Keratinocyte (primary cell): Measurements from ENCODE around the gene KIF1B. TPM values are rescaled to one million over a fixed set of nuclear protein-coding genes. Genes with fewer than 3 reads are reported as not detected.

Experiments
- DNase-seq: peaks from one replicate; pipeline ENCODE4 v3.0.0-alpha.2; 2011; ENCODE audit warnings: low read depth, missing footprints, low spot score
- FAIRE-seq: peaks from 2 replicates; lab custom pipeline; 2011; peaks lifted over from hg19 to GRCh38; lab: Jason Lieb, UNC
- H2AFZ ChIP-seq: 2 replicates; pipeline ENCODE4 v1.6.0; 2012; ENCODE audit warnings: low read length, control low read depth, inconsistent platforms; ENCODE audit not compliant: control insufficient read depth
- H3K27ac ChIP-seq: 2 replicates; pipeline ENCODE4 v1.5.1; 2011; ENCODE audit warnings: low read length; ENCODE audit not compliant: control insufficient read depth, insufficient read depth
- H3K27me3 ChIP-seq: 3 replicates; pipeline ENCODE4 v1.6.0; 2011; ENCODE audit warnings: low read length; ENCODE audit not compliant: control insufficient read depth, insufficient read depth; ENCODE audit errors: extremely low read depth
- H3K36me3 ChIP-seq, 2 experiments: 2 replicates in 1 of 2; 3 replicates in 1 of 2; pipeline ENCODE4 v1.5.1; 2011; ENCODE audit warnings: low read length in 2 of 2, mild to moderate bottlenecking in 1 of 2; ENCODE audit not compliant: control insufficient read depth in 2 of 2, insufficient read depth in 2 of 2; ENCODE audit errors: extremely low read depth in 1 of 2
- H3K4me1 ChIP-seq: 3 replicates; pipeline ENCODE4 v1.5.1; 2011; ENCODE audit warnings: low read length; ENCODE audit not compliant: control insufficient read depth, insufficient read depth; ENCODE audit errors: extremely low read depth
- H3K4me2 ChIP-seq: 3 replicates; pipeline ENCODE4 v1.6.0; 2011; ENCODE audit warnings: low read depth, low read length; ENCODE audit not compliant: control insufficient read depth, insufficient read depth; ENCODE audit errors: extremely low read depth
- H3K4me3 ChIP-seq, 3 experiments: fragments of 200-600 bp in 1 of 3; sonication (generic) in 1 of 3; 2 replicates in 2 of 3; 3 replicates in 1 of 3; pipeline ENCODE4 v1.5.1; 2011 to 2016; ENCODE audit warnings: low read length in 3 of 3, mild to moderate bottlenecking in 3 of 3, control low read depth in 2 of 3, inconsistent platforms in 1 of 3, low read depth in 1 of 3, mixed read lengths in 1 of 3, mixed run types in 1 of 3, moderate library complexity in 1 of 3; ENCODE audit not compliant: control insufficient read depth in 2 of 3, insufficient read depth in 2 of 3; ENCODE audit errors: extremely low read depth in 1 of 3
- H3K79me2 ChIP-seq: 2 replicates; pipeline ENCODE4 v1.6.0; 2012; ENCODE audit warnings: low read length; ENCODE audit not compliant: control insufficient read depth, insufficient read depth
- H3K9ac ChIP-seq: 3 replicates; pipeline ENCODE4 v1.6.0; 2011; ENCODE audit warnings: low read length; ENCODE audit not compliant: control insufficient read depth, insufficient read depth; ENCODE audit errors: extremely low read depth
- H3K9me1 ChIP-seq: 3 replicates; pipeline ENCODE4 v1.6.0; 2011; ENCODE audit warnings: low read length; ENCODE audit not compliant: control insufficient read depth, insufficient read depth; ENCODE audit errors: extremely low read depth
- H3K9me3 ChIP-seq: 2 replicates; pipeline ENCODE4 v1.5.1; 2012; ENCODE audit warnings: low read depth, low read length; ENCODE audit not compliant: control insufficient read depth
- H4K20me1 ChIP-seq: 3 replicates; pipeline ENCODE4 v1.6.0; 2011; ENCODE audit warnings: low read length; ENCODE audit not compliant: control insufficient read depth, insufficient read depth; ENCODE audit errors: extremely low read depth
- EZH2 ChIP-seq: IDR thresholded peaks from one replicate; pipeline ENCODE4 v1.6.1; 2012; ENCODE audit warnings: inconsistent platforms, mild to moderate bottlenecking, low read length, moderate library complexity
- dilution Hi-C: fragments of 300-500 bp; cut with MboI; formaldehyde crosslinking; loops from one replicate; pipeline ENCODE4 v1.7.0; 2020; ENCODE audit warnings: low sequenced_read_pairs; ENCODE audit not compliant: extremely low pct_ligation_motif_present
- polyA plus RNA-seq, 5 experiments: library from polyadenylated mRNA; depleted of rRNA in 3 of 5; stranded (reverse) in 3 of 5; stranded (forward) in 1 of 5; unstranded in 1 of 5; fragments of >200 nt; gene quantifications; 1 replicate in 1 of 5; 2 replicates in 3 of 5; 3 replicates in 1 of 5; pipeline versions ENCODE4 v1.2.1 to v1.2.3, GENCODE V29; 2011 to 2012; ENCODE audit warnings: missing spikeins in 2 of 5, low read depth in 1 of 5, low replicate concordance in 1 of 5
- TF ChIP-seq, protein P1 (sequence below), 3 experiments: IDR thresholded peaks in 1 of 3; conservative IDR thresholded peaks in 1 of 3; optimal IDR thresholded peaks in 1 of 3; 2 replicates in 2 of 3; 3 replicates in 1 of 3; pipeline versions ENCODE3 to v1.5.1; 2011; ENCODE audit warnings: low read length in 3 of 3, mild to moderate bottlenecking in 3 of 3, moderate library complexity in 2 of 3, control low read depth in 1 of 3, inconsistent platforms in 1 of 3; ENCODE audit not compliant: insufficient read depth in 2 of 3; ENCODE audit errors: extremely low read depth in 1 of 3

The KIF1B gene
- polyA plus RNA-seq, 1 donor (not counting 4 experiments of a cell fraction or from before 2014, with no cell fraction given), result 15.1 TPM

DNA sequence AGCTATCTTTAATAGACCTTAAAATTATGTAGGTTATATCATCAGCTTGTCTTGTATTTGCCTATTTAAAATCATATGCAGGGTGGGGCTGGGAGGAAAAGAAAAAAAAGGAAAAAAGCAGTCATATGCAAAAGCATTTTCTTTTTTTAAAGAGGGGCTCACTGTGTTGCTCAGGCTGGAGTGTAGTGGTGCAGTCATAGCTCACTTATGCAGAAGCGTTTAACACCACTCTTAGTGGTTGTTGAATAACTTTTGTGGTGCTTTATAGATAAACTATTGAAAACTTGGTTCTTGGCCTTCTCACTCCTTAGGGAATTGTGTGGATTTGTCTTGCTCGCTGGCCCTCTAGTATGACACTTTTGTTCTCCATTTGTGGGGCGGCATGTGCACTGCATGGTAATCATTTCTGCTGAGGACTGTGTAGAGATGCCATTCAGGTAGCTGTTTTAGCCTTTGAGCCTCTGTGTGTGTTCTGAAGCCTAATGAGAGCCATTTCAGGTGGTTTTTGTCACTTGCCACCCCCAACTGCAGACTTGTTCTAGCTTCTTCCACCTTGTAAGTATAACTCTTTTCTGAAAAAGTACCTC is 77.8 kb downstream of the KIF1B start:
- dilution Hi-C loops, result no loop called here
- DNase-seq (no peak), FAIRE-seq (no peak)
- no peaks in the 10 kb centered on the region for H4K20me1 ChIP-seq
- no peak overlapping the region for H3K27ac ChIP-seq
- TF ChIP-seq, protein P1, sequence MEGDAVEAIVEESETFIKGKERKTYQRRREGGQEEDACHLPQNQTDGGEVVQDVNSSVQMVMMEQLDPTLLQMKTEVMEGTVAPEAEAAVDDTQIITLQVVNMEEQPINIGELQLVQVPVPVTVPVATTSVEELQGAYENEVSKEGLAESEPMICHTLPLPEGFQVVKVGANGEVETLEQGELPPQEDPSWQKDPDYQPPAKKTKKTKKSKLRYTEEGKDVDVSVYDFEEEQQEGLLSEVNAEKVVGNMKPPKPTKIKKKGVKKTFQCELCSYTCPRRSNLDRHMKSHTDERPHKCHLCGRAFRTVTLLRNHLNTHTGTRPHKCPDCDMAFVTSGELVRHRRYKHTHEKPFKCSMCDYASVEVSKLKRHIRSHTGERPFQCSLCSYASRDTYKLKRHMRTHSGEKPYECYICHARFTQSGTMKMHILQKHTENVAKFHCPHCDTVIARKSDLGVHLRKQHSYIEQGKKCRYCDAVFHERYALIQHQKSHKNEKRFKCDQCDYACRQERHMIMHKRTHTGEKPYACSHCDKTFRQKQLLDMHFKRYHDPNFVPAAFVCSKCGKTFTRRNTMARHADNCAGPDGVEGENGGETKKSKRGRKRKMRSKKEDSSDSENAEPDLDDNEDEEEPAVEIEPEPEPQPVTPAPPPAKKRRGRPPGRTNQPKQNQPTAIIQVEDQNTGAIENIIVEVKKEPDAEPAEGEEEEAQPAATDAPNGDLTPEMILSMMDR (optimal IDR thresholded peaks at IDR 0.05 in 1 of 3, IDR thresholded peaks at IDR 0.05 in 1 of 3, conservative IDR thresholded peaks at IDR 0.05 in 1 of 3; ENCODE audit: extremely low read depth in 1 of 3, insufficient read depth in 2 of 3, low read length in 3 of 3), result no peak
- no peak for TF ChIP-seq EZH2
- H3K9me3 ChIP-seq, result no peaks in the 10 kb centered on the region
- no peaks in the 10 kb centered on the region for H3K27me3 ChIP-seq
- H3K9ac ChIP-seq, result no peak overlapping the region
- H3K9me1 ChIP-seq, result no peaks in the 10 kb centered on the region
- peaks cover 2% of the 10 kb centered on the region for H3K4me1 ChIP-seq
- H3K4me2 ChIP-seq, result no peak overlapping the region
- H3K4me3 ChIP-seq, result no peak overlapping the region
- H3K79me2 ChIP-seq, result no peaks in the 10 kb centered on the region
- no peak overlapping the region for H2AFZ ChIP-seq
- H3K36me3 ChIP-seq, result peaks cover 7 to 20% of the 10 kb centered on the region in 2 experiments

DNA sequence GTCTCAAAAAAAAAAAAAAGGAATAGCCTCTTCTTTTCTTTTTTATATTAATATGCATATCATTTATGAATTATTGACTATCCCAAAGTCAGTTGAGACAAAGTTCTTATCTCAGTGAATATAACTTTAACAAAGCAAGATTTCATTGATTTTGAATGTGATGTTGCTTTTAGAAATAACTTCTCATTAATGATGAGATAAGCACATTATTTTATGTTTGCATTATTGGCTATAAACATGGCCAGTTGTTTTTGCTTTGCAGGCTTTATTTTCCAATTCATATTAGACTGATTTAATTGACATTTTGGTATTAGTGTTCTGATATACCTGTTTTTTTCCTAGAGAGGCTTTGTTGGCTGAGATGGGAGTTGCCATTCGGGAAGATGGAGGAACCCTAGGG is 81.3 kb downstream of the KIF1B start:
- H3K4me2 ChIP-seq, result no peak overlapping the region
- H2AFZ ChIP-seq, result no peak overlapping the region
- H3K4me1 ChIP-seq, result no peaks in the 10 kb centered on the region
- H3K79me2 ChIP-seq, result no peaks in the 10 kb centered on the region
- no peaks in the 10 kb centered on the region for H4K20me1 ChIP-seq
- TF ChIP-seq, protein P1 (optimal IDR thresholded peaks at IDR 0.05 in 1 of 3, IDR thresholded peaks at IDR 0.05 in 1 of 3, conservative IDR thresholded peaks at IDR 0.05 in 1 of 3; ENCODE audit: extremely low read depth in 1 of 3, insufficient read depth in 2 of 3, low read length in 3 of 3), result no peak
- no peak for TF ChIP-seq EZH2
- H3K4me3 ChIP-seq, result no peak overlapping the region
- no peak overlapping the region for H3K27ac ChIP-seq
- H3K27me3 ChIP-seq, result no peaks in the 10 kb centered on the region
- H3K9me3 ChIP-seq, result no peaks in the 10 kb centered on the region
- H3K9me1 ChIP-seq, result no peaks in the 10 kb centered on the region
- peaks cover 17 to 23% of the 10 kb centered on the region in 2 experiments for H3K36me3 ChIP-seq
- dilution Hi-C loops, result no loop called here
- no peak for FAIRE-seq
- no peak overlapping the region for H3K9ac ChIP-seq
- no peak for DNase-seq
